Vagina (tissue), 2 donors: ENCODE results near the gene RBM10.

Experiments used
- CTCF ChIP-seq, 3 experiments: fragments of 450-650 bp in 2 of 3; fragments of 200-600 bp in 1 of 3; sonication (generic) in 1 of 3; IDR thresholded peaks; one replicate each; pipeline ENCODE4 v1.5.1; 2017 to 2019; ENCODE audit warnings: antibody characterized with exemption in 3 of 3, mild to moderate bottlenecking in 2 of 3, moderate library complexity in 2 of 3
- POLR2A ChIP-seq, 2 donors: fragments of 450-650 bp; IDR thresholded peaks; one replicate each; pipeline ENCODE4 v1.6.1; 2017; ENCODE audit warnings: antibody characterized with exemption in 2 of 2, mild to moderate bottlenecking in 2 of 2, moderate library complexity in 2 of 2

GRCh38 chrX:47233333-47234113, 88.5 kb downstream of the RBM10 start:
- TF ChIP-seq CTCF (IDR thresholded peaks at IDR 0.05) (no peak), POLR2A (IDR thresholded peaks at IDR 0.05) (peak in 1 of 2 donors; percentile 53)
